GM12878 (cell line): ENCODE measurements around the gene OR10J1. TPM values are rescaled to one million over a fixed set of nuclear protein-coding genes. Genes with fewer than 3 reads are reported as not detected.

Source experiments
- ATAC-seq: fragments of 200-7000 bp; cut with Tn5 transposase; 3 replicates; pipeline ENCODE4 v1.9.1; 2020; ENCODE audit warnings: mild to moderate bottlenecking, moderate library complexity
- BruUV-seq: library from RNA; stranded (reverse); fragments of 400-500 nt; replicated peaks from 2 replicates; lab custom pipeline; 2021; lab: Mats Ljungman, UMichigan
- CTCF ChIA-PET: fragments of 300-600 bp; sonication (Branson Sonifier 250); formaldehyde crosslinking; extraction: SDS; loops from one replicate; lab custom pipeline; 2021; ENCODE audit warnings: inconsistent platforms; lab: Yijun Ruan, JAX
- POLR2A ChIA-PET: fragments of 350-600 bp; formaldehyde crosslinking; extraction: SDS; loops from one replicate; lab custom pipeline; 2021; ENCODE audit warnings: inconsistent platforms; lab: Charles Lee
- RAD21 ChIA-PET: fragments of 300-600 bp; sonication (Branson Sonifier 250); formaldehyde crosslinking; loops from one replicate; lab custom pipeline; 2023; ENCODE audit warnings: antibody characterized with exemption; ENCODE audit not compliant: unreplicated experiment; lab: Charles Lee
- SMC1A ChIA-PET: fragments of 300-600 bp; sonication (Branson Sonifier 250); formaldehyde crosslinking; loops from one replicate; lab custom pipeline; 2023; ENCODE audit not compliant: unreplicated experiment, uncharacterized antibody; lab: Charles Lee
- DNase-seq: peaks from one replicate; pipeline ENCODE4 v3.0.0-alpha.2; 2011; ENCODE audit warnings: low read depth, low spot score
- FAIRE-seq: peaks from 3 replicates; lab custom pipeline; 2011; peaks lifted over from hg19 to GRCh38; lab: Jason Lieb, UNC
- H2AFZ ChIP-seq: 2 replicates; pipeline ENCODE4 v1.6.0; 2011; ENCODE audit warnings: low read depth, low read length, control low read depth; ENCODE audit not compliant: control insufficient read depth
- H3K27ac ChIP-seq: 2 replicates; pipeline ENCODE4 v1.5.1; 2011; ENCODE audit warnings: control low read depth; ENCODE audit not compliant: control insufficient read depth, insufficient read depth
- H3K27me3 ChIP-seq, 2 experiments: replicated peaks in 1 of 2; 2 replicates each; pipeline versions ENCODE4 v1.6.0 to v1.6.1; 2011; ENCODE audit warnings: low read length in 1 of 2; ENCODE audit not compliant: control insufficient read depth in 2 of 2, insufficient read depth in 2 of 2
- H3K36me3 ChIP-seq, 2 experiments: 2 replicates each; pipeline ENCODE4 v1.5.1; 2011; ENCODE audit warnings: low read length in 1 of 2; ENCODE audit not compliant: control insufficient read depth in 2 of 2, insufficient read depth in 2 of 2
- H3K4me1 ChIP-seq: 2 replicates; pipeline ENCODE4 v1.6.1; 2011; ENCODE audit warnings: mild to moderate bottlenecking, low read length, moderate library complexity, mixed read lengths; ENCODE audit not compliant: control insufficient read depth, insufficient read depth
- H3K4me2 ChIP-seq: 2 replicates; pipeline ENCODE4 v1.6.0; 2011; ENCODE audit warnings: control low read depth; ENCODE audit not compliant: control insufficient read depth, insufficient read depth
- H3K4me3 ChIP-seq: fragments of 200-600 bp; sonication (generic); 2 replicates; pipeline ENCODE4 v1.5.1; 2016
- H3K79me2 ChIP-seq: 2 replicates; pipeline ENCODE4 v1.6.0; 2011; ENCODE audit warnings: low read length; ENCODE audit not compliant: control insufficient read depth, insufficient read depth
- H3K9ac ChIP-seq: 2 replicates; pipeline ENCODE4 v1.8.0; 2011; ENCODE audit warnings: low read length, control low read depth, mixed read lengths; ENCODE audit not compliant: control insufficient read depth, insufficient read depth
- H3K9me3 ChIP-seq: replicated peaks from 3 replicates; pipeline ENCODE4 v1.5.1; 2011; ENCODE audit warnings: mild to moderate bottlenecking, low read length; ENCODE audit not compliant: control insufficient read depth, insufficient read depth
- H4K20me1 ChIP-seq: 2 replicates; pipeline ENCODE4 v1.6.0; 2011; ENCODE audit not compliant: control insufficient read depth, insufficient read depth
- ATF7 ChIP-seq: fragments of 450-650 bp; IDR thresholded peaks from 2 replicates; pipeline ENCODE4 v1.6.1; 2016; ENCODE audit warnings: low read depth, mild to moderate bottlenecking
- EGR1 ChIP-seq, 2 experiments: IDR thresholded peaks; 1 replicate in 1 of 2; 2 replicates in 1 of 2; pipeline ENCODE4 v1.6.1; 2011 to 2012; ENCODE audit warnings: low read depth in 2 of 2, low read length in 2 of 2, borderline replicate concordance in 1 of 2, mild to moderate bottlenecking in 1 of 2, moderate library complexity in 1 of 2
- FOXM1 ChIP-seq: IDR thresholded peaks from 2 replicates; pipeline ENCODE4 v1.6.1; 2012; ENCODE audit warnings: low read depth, mild to moderate bottlenecking, inconsistent platforms, low read length, moderate library complexity
- GATAD2B ChIP-seq: fragments of 450-650 bp; conservative IDR thresholded peaks from 2 replicates; pipeline ENCODE4 v1.6.1; 2017; ENCODE audit warnings: low read depth, mild to moderate bottlenecking, moderate library complexity
- IKZF1 ChIP-seq: fragments of 450-650 bp; conservative IDR thresholded peaks from 2 replicates; pipeline ENCODE4 v1.6.1; 2017; ENCODE audit warnings: antibody characterized with exemption, mild to moderate bottlenecking
- POLR2A ChIP-seq: IDR thresholded peaks from 2 replicates; pipeline ENCODE4 v1.6.1; 2011; ENCODE audit warnings: low read depth, mild to moderate bottlenecking, low read length
- RFX5 ChIP-seq: IDR thresholded peaks from 2 replicates; pipeline ENCODE4 v1.6.1; 2011; ENCODE audit warnings: low read depth, low read length, improper control_type of control experiment
- WGBS: methylation state at CpG from one replicate; pipeline ENCODE4 v1.1.6; 2016; ENCODE audit warnings: low lambda C conversion rate; ENCODE audit not compliant: insufficient replicate concordance, insufficient coverage; ENCODE audit errors: missing lambda C conversion rate; 5-methylcytosine and 5-hydroxymethylcytosine counted together
- in situ Hi-C: fragments of 300-500 bp; cut with MboI; formaldehyde crosslinking; loops from 9 replicates; pipeline ENCODE4 v1.14.3; 2018; ENCODE audit warnings: mixed read lengths
- intact Hi-C: fragments of 100-400 bp; cut with micrococcal nuclease; formaldehyde crosslinking; loops from one replicate; pipeline ENCODE4 v1.14.2; 2022; ENCODE audit not compliant: unreplicated experiment
- polyA plus RNA-seq, 11 experiments: library from polyadenylated mRNA; depleted of rRNA in 4 of 11; unstranded in 6 of 11; stranded (reverse) in 5 of 11; fragments of >200 nt; fragmentation: Nextera tagmentation in 4 of 11; fragmentation: Illumina TruSeq in 1 of 11; extraction: Ambion mirVana in 4 of 11; extraction: Trizol in 1 of 11; gene quantifications; 1 replicate in 1 of 11; 2 replicates in 10 of 11; pipeline versions ENCODE4 v1.2.1 to v1.2.3, GENCODE V29; 2011 to 2016; ENCODE audit warnings: inconsistent platforms in 2 of 11, missing spikeins in 2 of 11, low read depth in 1 of 11
- total RNA-seq, 4 experiments: library from RNA; depleted of rRNA in 3 of 4; stranded (reverse); fragments of >200 nt in 3 of 4; fragmentation: Illumina TruSeq in 1 of 4; extraction: Trizol in 1 of 4; gene quantifications; 2 replicates each; pipeline versions ENCODE4 v1.2.1 to v1.2.3, GENCODE V29; 2013 to 2021

OR10J1 gene
- total and polyA plus RNA-seq, 10 of the 15 experiments (the other 5 are each of a cell fraction or from before 2014, with no cell fraction given): not detected

DNA sequence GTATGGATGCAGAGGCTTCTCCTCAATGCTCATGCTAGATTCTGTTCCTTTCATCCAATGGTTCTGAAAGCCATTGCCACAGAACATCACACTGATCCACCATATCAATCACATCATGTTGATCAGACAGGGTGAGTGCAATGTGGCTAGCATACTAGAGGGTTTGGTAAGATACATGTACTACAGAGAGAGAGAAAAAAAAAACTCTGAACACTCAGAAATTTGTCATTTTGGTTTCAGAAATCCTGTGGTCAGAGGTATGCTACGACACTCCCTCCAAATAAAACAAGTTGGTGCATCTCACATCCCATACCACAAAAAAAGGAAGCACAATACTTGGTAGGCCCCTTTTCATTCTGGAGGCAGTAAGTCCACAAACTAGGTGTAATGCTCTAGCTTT is 35.4 kb downstream of the OR10J1 start (continued):
- TF ChIP-seq RFX5 (no peak), IKZF1 (no peak), ATF7 (no peak)

DNA sequence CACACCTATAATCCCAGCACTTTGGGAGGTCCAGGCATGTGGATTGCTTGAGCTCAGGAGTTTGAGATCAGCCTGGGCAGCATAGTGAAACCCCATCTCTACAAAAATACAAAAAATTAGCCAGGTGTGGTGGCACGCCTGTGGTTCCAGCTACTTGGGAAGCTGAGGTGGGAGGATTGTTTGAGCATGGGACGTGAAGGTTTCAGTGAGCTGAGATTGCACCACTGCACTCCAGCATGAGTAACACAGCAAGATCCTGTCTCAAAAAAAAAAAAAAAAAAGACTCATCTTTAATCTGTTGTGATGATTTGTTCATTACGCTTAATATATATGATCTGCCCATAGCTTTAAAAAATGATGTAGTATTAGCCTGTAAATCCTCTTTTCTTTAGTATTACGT is 44.0 kb downstream of the OR10J1 start:
- POLR2A ChIA-PET: no interaction called here
- no peak overlapping the region for H3K4me2 ChIP-seq
- TF ChIP-seq GATAD2B: no peak
- TF ChIP-seq EGR1 (IDR thresholded peaks at IDR 0.05; ENCODE audit: borderline replicate concordance in 1 of 2, low read depth in 2 of 2, low read length in 2 of 2): no peak
- no peak for TF ChIP-seq POLR2A
- TF ChIP-seq FOXM1: no peak
- intact Hi-C loops: no loop called here
- H3K4me1 ChIP-seq: no peaks in the 10 kb centered on the region
- DNase-seq (no peak), FAIRE-seq (no peak), ATAC-seq (no peak)
- CTCF ChIA-PET: no interaction called here
- no peak overlapping the region for H2AFZ ChIP-seq
- WGBS: 23% methylated on average over 4 of the region's 4 CpGs
- H3K36me3 ChIP-seq: no peaks in the 10 kb centered on the region
- in situ Hi-C loops: no loop called here
- BruUV-seq: no TSS peak
- no peaks in the 10 kb centered on the region for H4K20me1 ChIP-seq
- H3K27me3 ChIP-seq: no peaks in the 10 kb centered on the region
- H3K9me3 ChIP-seq: no peaks in the 10 kb centered on the region
- RAD21 ChIA-PET: no interaction called here
- no peak overlapping the region for H3K4me3 ChIP-seq
- H3K79me2 ChIP-seq: no peaks in the 10 kb centered on the region
- SMC1A ChIA-PET: interaction anchor here (0.7 kb wide), 1 partner anchor 1074 kb away, joined by 3 read pairs; no protein-coding TSS in a partner anchor
- H3K27ac ChIP-seq: no peak overlapping the region
- H3K9ac ChIP-seq: no peak overlapping the region

Other genes starting within 250 kb of the OR10J1 start
- gene ACKR1, start 234.8 kb upstream of the OR10J1 start, total RNA-seq (2014; rRNA removed): 0.06 and 0.38 TPM in 2 replicates
- gene ACKR1, start 234.8 kb upstream of the OR10J1 start, total RNA-seq (2014; rRNA removed; fragmentation: Illumina TruSeq; extraction: Trizol): 0.09 and 0.14 TPM in 2 replicates
- gene ACKR1, start 234.8 kb upstream of the OR10J1 start, total RNA-seq (2021): 0.35 and 0.38 TPM in 2 replicates
- gene ACKR1, start 234.8 kb upstream of the OR10J1 start, polyA plus RNA-seq (2011; rRNA removed): 0.58 and 0.99 TPM in 2 replicates
- 0.16 TPM in 1 of 2 replicates, not detected in the other for gene ACKR1, start 234.8 kb upstream of the OR10J1 start, polyA plus RNA-seq (2014; fragmentation: Illumina TruSeq; extraction: Trizol)
- under 1 TPM in 1 of 2 experiments, not detected in 1; 0.62 TPM for gene ACKR1, start 234.8 kb upstream of the OR10J1 start, polyA plus RNA-seq (2014; fragmentation: Nextera tagmentation; extraction: Ambion mirVana)
- gene ACKR1, start 234.8 kb upstream of the OR10J1 start, polyA plus RNA-seq (2014; rRNA removed): 0.18 and 0.19 TPM in 2 replicates
- 1 to 10 TPM; 1.4 to 1.8 TPM for gene ACKR1, start 234.8 kb upstream of the OR10J1 start, polyA plus RNA-seq (2016; fragmentation: Nextera tagmentation; extraction: Ambion mirVana)
- gene FCER1A, start 137.4 kb upstream of the OR10J1 start, total RNA-seq (2014; rRNA removed): 0.62 TPM in 1 of 2 replicates, not detected in the other
- gene FCER1A, start 137.4 kb upstream of the OR10J1 start, total RNA-seq (2014; rRNA removed; fragmentation: Illumina TruSeq; extraction: Trizol): 0.13 TPM in 1 of 2 replicates, not detected in the other
- not detected in 2 replicates for gene FCER1A, start 137.4 kb upstream of the OR10J1 start, total RNA-seq (2021)
- gene FCER1A, start 137.4 kb upstream of the OR10J1 start, polyA plus RNA-seq (2011; rRNA removed): not detected in 2 replicates
- 0.06 TPM in 1 of 2 replicates, not detected in the other for gene FCER1A, start 137.4 kb upstream of the OR10J1 start, polyA plus RNA-seq (2014; fragmentation: Illumina TruSeq; extraction: Trizol)
- gene FCER1A, start 137.4 kb upstream of the OR10J1 start, polyA plus RNA-seq (2014; fragmentation: Nextera tagmentation; extraction: Ambion mirVana): under 1 TPM in 1 of 2 experiments, not detected in 1; 0.20 TPM
- gene FCER1A, start 137.4 kb upstream of the OR10J1 start, polyA plus RNA-seq (2014; rRNA removed): 0.50 TPM in 1 of 2 replicates, not detected in the other
- not detected for gene FCER1A, start 137.4 kb upstream of the OR10J1 start, polyA plus RNA-seq (2016; fragmentation: Nextera tagmentation; extraction: Ambion mirVana)
- not detected in 2 replicates for gene OR10J4, start 7.5 kb upstream of the OR10J1 start, total RNA-seq (2014; rRNA removed)
- not detected in 2 replicates for gene OR10J4, start 7.5 kb upstream of the OR10J1 start, total RNA-seq (2014; rRNA removed; fragmentation: Illumina TruSeq; extraction: Trizol)
- not detected in 2 replicates for gene OR10J4, start 7.5 kb upstream of the OR10J1 start, total RNA-seq (2021)
- gene OR10J4, start 7.5 kb upstream of the OR10J1 start, polyA plus RNA-seq (2011; rRNA removed): not detected in 2 replicates
- not detected in 2 replicates for gene OR10J4, start 7.5 kb upstream of the OR10J1 start, polyA plus RNA-seq (2014; fragmentation: Illumina TruSeq; extraction: Trizol)
- not detected for gene OR10J4, start 7.5 kb upstream of the OR10J1 start, polyA plus RNA-seq (2014; fragmentation: Nextera tagmentation; extraction: Ambion mirVana)
- not detected in 2 replicates for gene OR10J4, start 7.5 kb upstream of the OR10J1 start, polyA plus RNA-seq (2014; rRNA removed)
- gene OR10J4, start 7.5 kb upstream of the OR10J1 start, polyA plus RNA-seq (2016; fragmentation: Nextera tagmentation; extraction: Ambion mirVana): not detected
- gene OR10J5, start 96.3 kb downstream of the OR10J1 start, total RNA-seq (2014; rRNA removed): not detected in 2 replicates
- not detected in 2 replicates for gene OR10J5, start 96.3 kb downstream of the OR10J1 start, total RNA-seq (2014; rRNA removed; fragmentation: Illumina TruSeq; extraction: Trizol)
- gene OR10J5, start 96.3 kb downstream of the OR10J1 start, total RNA-seq (2021): not detected in 2 replicates
- not detected in 2 replicates for gene OR10J5, start 96.3 kb downstream of the OR10J1 start, polyA plus RNA-seq (2011; rRNA removed)
- not detected in 2 replicates for gene OR10J5, start 96.3 kb downstream of the OR10J1 start, polyA plus RNA-seq (2014; fragmentation: Illumina TruSeq; extraction: Trizol)
- gene OR10J5, start 96.3 kb downstream of the OR10J1 start, polyA plus RNA-seq (2014; fragmentation: Nextera tagmentation; extraction: Ambion mirVana): not detected
- not detected in 2 replicates for gene OR10J5, start 96.3 kb downstream of the OR10J1 start, polyA plus RNA-seq (2014; rRNA removed)
- gene OR10J5, start 96.3 kb downstream of the OR10J1 start, polyA plus RNA-seq (2016; fragmentation: Nextera tagmentation; extraction: Ambion mirVana): not detected
- gene APCS, start 148.1 kb downstream of the OR10J1 start, total RNA-seq (2014; rRNA removed): not detected in 2 replicates
- gene APCS, start 148.1 kb downstream of the OR10J1 start, total RNA-seq (2014; rRNA removed; fragmentation: Illumina TruSeq; extraction: Trizol): not detected in 2 replicates
- 0.23 and 0.45 TPM in 2 replicates for gene APCS, start 148.1 kb downstream of the OR10J1 start, total RNA-seq (2021)
- not detected in 2 replicates for gene APCS, start 148.1 kb downstream of the OR10J1 start, polyA plus RNA-seq (2011; rRNA removed)
- not detected in 2 replicates for gene APCS, start 148.1 kb downstream of the OR10J1 start, polyA plus RNA-seq (2014; fragmentation: Illumina TruSeq; extraction: Trizol)
- gene APCS, start 148.1 kb downstream of the OR10J1 start, polyA plus RNA-seq (2014; fragmentation: Nextera tagmentation; extraction: Ambion mirVana): not detected
- gene APCS, start 148.1 kb downstream of the OR10J1 start, polyA plus RNA-seq (2014; rRNA removed): not detected in 2 replicates
- gene APCS, start 148.1 kb downstream of the OR10J1 start, polyA plus RNA-seq (2016; fragmentation: Nextera tagmentation; extraction: Ambion mirVana): not detected